NCI-H460 (cell line): ENCODE results near the gene PPFIBP1. TPM values are rescaled to one million over a fixed set of nuclear protein-coding genes. Genes with fewer than 3 reads are reported as not detected.
"Not testable (repeated sequence)": the region's sequence is repeated elsewhere in the genome, so short reads cannot be mapped to it uniquely, and the experiment has no call there.

Source experiments
- DNase-seq: peaks from one replicate; pipeline ENCODE4 v3.0.0-alpha.2; 2016; ENCODE audit warnings: low read depth; ENCODE audit errors: extremely low read depth
- total RNA-seq: library from RNA; depleted of rRNA; stranded (reverse); fragments of >200 nt; shearing (Covaris generic); gene quantifications from 2 replicates; pipeline ENCODE4 v1.2.3, GENCODE V29; 2014

Gene PPFIBP1
- total RNA-seq, 1 experiment from 2014 or later, result 75.1 TPM

- no peak for DNase-seq
These were observed 59.2 kb downstream of the PPFIBP1 start for GRCh38 chr12:27583057-27583797.

- DNase-seq, result no peak
These were observed 60.0 kb downstream of the PPFIBP1 start for GRCh38 chr12:27583981-27584380.

- no peak for DNase-seq
These were observed 61.8 kb downstream of the PPFIBP1 start for GRCh38 chr12:27585739-27586265.

GRCh38 chr12:27588075-27588730 is 64.2 kb downstream of the PPFIBP1 start:
- DNase-seq, result not testable (repeated sequence)

GRCh38 chr12:27588776-27589175 is 64.8 kb downstream of the PPFIBP1 start:
- DNase-seq, result no peak

- DNase-seq, result no peak
These were observed 65.4 kb downstream of the PPFIBP1 start for GRCh38 chr12:27589419-27589818.

GRCh38 chr12:27591698-27592097 is 67.7 kb downstream of the PPFIBP1 start:
- not testable (repeated sequence) for DNase-seq

GRCh38 chr12:27592548-27592947 is 68.5 kb downstream of the PPFIBP1 start:
- no peak for DNase-seq

- DNase-seq, result no peak
These were observed 69.3 kb downstream of the PPFIBP1 start for GRCh38 chr12:27593266-27593665.

- DNase-seq, result no peak
These were observed 71.2 kb downstream of the PPFIBP1 start for GRCh38 chr12:27595231-27595642.

- DNase-seq, result not testable (repeated sequence)
These were observed 74.9 kb downstream of the PPFIBP1 start for GRCh38 chr12:27598866-27599265.

GRCh38 chr12:27601056-27601828 is 77.2 kb downstream of the PPFIBP1 start:
- DNase-seq, result not testable (repeated sequence)

GRCh38 chr12:27602516-27602915 is 78.5 kb downstream of the PPFIBP1 start:
- no peak for DNase-seq

- no peak for DNase-seq
These were observed 80.4 kb downstream of the PPFIBP1 start for GRCh38 chr12:27604431-27604830.

GRCh38 chr12:27606986-27607385 is 83.0 kb downstream of the PPFIBP1 start:
- no peak for DNase-seq

GRCh38 chr12:27607591-27607990 is 83.6 kb downstream of the PPFIBP1 start:
- no peak for DNase-seq

- no peak for DNase-seq
These were observed 84.9 kb downstream of the PPFIBP1 start for GRCh38 chr12:27608890-27609289.

GRCh38 chr12:27610374-27610773 is 86.4 kb downstream of the PPFIBP1 start:
- no peak for DNase-seq

GRCh38 chr12:27614386-27614785 is 90.4 kb downstream of the PPFIBP1 start:
- DNase-seq, result no peak

GRCh38 chr12:27614866-27615265 is 90.9 kb downstream of the PPFIBP1 start:
- DNase-seq, result no peak

- no peak for DNase-seq
These were observed 91.4 kb downstream of the PPFIBP1 start for GRCh38 chr12:27615331-27615891.
